OCI-LY1 (cell line): ENCODE results near the gene CEP128.

Experiments
- EZH2 ChIP-seq: fragments of 200-600 bp; sonication (generic), shearing (Covaris generic); IDR thresholded peaks from 2 replicates; pipeline ENCODE4 v1.8.0; 2017; ENCODE audit warnings: borderline replicate concordance, mixed run types, mild to moderate bottlenecking, antibody characterized with exemption, low read length, moderate library complexity, mixed read lengths
- TF ChIP-seq, protein P1 (sequence below): fragments of 200-600 bp; sonication (generic), shearing (Covaris generic); IDR thresholded peaks from 2 replicates; pipeline ENCODE4 v1.5.1; 2017; ENCODE audit warnings: mild to moderate bottlenecking, antibody characterized with exemption, low read length, moderate library complexity, mixed read lengths

DNA sequence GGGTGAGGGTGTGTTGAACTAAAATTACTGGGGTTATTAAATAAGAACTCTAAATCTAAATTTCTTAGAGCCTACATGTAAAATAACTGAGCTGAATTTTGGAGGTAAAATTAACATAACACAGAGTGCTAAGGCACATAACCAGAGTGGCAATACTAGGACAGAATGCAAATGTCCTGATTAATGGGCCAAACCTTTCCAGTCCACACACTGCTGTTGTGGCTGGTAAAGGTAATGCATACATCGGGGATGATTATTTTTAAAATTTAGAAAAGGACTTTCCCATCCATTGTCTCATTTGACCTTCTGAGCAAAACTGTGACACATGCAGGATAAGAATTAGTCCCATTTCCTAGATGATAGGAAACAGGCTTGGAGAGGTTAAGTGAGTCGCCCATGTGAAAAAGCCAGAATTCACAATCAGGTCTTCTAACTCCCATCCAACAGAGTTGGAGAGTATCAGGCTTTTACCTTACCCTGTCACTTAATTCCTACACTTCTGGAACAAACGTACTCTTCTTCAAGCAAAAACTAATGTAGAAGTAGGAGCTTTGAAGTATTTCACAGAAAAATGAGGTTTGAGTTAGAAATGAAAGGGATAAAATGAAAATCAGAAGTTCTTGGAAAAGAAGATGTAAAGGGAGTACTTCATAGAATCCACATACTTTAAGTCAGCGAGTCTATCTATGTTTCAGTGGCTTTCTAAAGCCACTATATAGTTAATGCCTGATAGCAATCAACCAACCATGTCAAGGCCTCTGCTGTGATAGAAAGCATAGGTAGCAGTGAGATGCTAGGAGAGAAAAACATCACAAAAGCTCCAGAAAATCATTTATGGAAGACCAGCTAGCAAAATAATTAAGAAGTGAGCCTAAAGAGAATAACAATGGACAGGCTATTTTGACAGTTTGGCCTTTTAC, 395.3 kb downstream of the CEP128 start:
- TF ChIP-seq, protein P1, sequence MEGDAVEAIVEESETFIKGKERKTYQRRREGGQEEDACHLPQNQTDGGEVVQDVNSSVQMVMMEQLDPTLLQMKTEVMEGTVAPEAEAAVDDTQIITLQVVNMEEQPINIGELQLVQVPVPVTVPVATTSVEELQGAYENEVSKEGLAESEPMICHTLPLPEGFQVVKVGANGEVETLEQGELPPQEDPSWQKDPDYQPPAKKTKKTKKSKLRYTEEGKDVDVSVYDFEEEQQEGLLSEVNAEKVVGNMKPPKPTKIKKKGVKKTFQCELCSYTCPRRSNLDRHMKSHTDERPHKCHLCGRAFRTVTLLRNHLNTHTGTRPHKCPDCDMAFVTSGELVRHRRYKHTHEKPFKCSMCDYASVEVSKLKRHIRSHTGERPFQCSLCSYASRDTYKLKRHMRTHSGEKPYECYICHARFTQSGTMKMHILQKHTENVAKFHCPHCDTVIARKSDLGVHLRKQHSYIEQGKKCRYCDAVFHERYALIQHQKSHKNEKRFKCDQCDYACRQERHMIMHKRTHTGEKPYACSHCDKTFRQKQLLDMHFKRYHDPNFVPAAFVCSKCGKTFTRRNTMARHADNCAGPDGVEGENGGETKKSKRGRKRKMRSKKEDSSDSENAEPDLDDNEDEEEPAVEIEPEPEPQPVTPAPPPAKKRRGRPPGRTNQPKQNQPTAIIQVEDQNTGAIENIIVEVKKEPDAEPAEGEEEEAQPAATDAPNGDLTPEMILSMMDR: no peak
- no peak for TF ChIP-seq EZH2
